HG02642 (cell line): ENCODE data around the gene RFX3.

ENCODE experiments used
- ATAC-seq: cut with Tn5 transposase; IDR thresholded peaks from one replicate; pipeline ENCODE4 v1.9.1; 2021; ENCODE audit warnings: mild to moderate bottlenecking; ENCODE audit not compliant: unreplicated experiment, poor library complexity

The RFX3 gene

DNA sequence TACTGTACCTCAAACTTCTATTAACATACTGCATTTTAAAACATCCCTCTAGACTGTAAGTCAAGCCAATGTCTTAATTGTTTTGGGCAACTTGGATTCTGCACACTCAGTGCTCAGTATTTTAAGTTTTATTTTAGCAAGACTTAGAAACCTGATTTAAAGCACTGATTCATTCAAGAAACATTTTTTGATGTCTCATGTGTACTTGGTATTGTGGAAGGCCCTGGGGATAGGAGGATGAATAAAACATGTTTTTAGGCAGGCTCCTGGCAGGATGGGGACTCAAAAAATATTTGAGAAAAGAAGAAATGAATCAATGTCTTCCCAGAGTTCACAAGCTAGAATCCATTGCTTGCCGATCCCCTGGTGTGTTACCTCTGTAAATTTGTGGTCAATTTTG is 347.9 kb downstream of the RFX3 start:
- no peak for ATAC-seq

DNA sequence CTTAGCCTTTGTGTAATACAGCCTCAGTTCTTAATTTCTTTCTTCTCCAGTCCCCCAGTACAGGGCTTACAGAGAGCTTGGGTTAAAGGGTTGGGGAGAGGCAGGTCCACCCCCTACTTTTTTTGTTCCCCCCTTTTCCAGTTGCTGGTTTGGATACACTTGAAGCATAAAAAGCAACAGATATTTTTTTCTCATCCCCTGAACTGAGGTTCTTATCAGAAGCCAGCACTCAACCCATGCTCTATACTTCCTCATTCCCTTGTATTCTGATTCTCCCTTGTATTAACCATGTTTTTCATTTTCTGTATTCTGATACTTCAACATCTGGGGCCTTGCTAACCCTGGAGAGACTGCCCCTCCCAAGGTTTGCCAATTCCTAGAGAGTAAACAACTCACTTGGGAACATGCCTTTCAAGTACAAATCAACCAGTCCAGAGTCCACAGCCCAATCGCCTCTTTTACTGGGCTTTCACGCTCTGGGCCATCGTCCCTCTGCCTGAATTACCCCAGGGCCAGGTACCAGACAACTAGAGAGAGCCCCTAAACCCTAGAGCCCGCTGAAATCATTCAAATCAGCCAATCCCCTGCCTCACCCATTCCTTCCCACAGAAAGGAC is 348.5 kb downstream of the RFX3 start:
- ATAC-seq = no peak

DNA sequence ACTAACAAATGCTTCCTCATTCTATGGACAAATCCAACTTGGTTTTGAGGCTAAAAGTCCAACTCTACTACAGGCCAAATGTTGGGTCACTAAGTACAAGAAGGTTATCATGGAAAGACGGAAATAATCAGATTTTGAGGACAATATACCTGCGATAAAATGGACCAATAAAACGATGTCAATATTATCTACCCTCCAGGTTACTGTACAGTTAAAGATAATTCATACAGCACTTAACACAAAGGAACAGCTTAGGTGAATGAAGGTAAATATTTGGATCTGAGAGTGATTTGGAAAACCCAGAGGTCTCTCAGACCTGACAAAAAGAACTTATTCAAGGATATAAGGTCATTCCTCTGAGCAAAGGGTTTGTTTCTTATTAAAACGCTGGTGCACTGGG is 352.4 kb downstream of the RFX3 start:
- no peak for ATAC-seq

DNA sequence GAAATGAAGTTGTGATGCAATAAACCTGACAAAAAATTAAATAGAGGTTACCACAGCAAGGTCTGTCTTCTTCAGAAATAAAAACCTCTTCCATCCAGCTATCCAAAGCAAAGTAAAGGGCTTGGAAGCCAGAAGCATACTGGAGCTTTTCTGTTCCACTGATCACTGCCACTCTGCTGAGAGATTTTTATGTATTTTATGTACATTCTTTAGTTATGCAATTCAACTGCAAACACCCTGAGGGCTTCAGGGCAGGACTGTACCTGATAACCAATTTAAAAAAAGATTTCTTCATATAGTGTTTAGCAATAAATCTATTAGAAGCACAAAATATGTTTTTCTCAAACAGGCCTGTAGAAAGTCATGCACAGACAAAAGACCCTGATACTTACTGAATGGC is 355.0 kb downstream of the RFX3 start:
- no peak for ATAC-seq
